ENCODE data around the gene TMEM37. TPM values are rescaled to one million over a fixed set of nuclear protein-coding genes. Genes with fewer than 3 reads are reported as not detected.

The TMEM37 gene
- total and polyA plus RNA-seq, 2 of the 13 experiments (the other 11 are each of a cell fraction or from before 2014, with no cell fraction given), result 37.7 to 115 TPM

GRCh38 chr2:119460076-119460475, 28.4 kb downstream of the TMEM37 start:
- DNase-seq (ENCODE audit: low spot score) (no peak), ATAC-seq (no peak), FAIRE-seq (no peak)
- in situ Hi-C loops (cut with HindIII; ENCODE audit: extremely low pct_ligation_motif_present, low pct_unique_long_range_greater_than_20kb) (no loop called here), intact Hi-C loops (cut with micrococcal nuclease; ENCODE audit: unreplicated experiment) (no loop called here)
- ChIA-PET CTCF (ENCODE audit: low intra/inter-chr PET ratio, low total read pairs) (no interaction called here), POLR2A (interaction anchor here (1.4 kb wide), 1 partner anchor 22 kb away, joined by 3 read pairs; no protein-coding TSS in a partner anchor)
- Histone ChIP-seq H3K79me2 (ENCODE audit: insufficient read depth, low read length) (no peaks in the 10 kb centered on the region), H3K27me3 (ENCODE audit: control insufficient read depth in 1 of 2, insufficient read depth in 2 of 2, low read length in 2 of 2) (peaks cover 1 to 48% of the 10 kb centered on the region in 2 experiments; a peak in 3 of 5 replicates), H3K4me3 (replicated peaks in 1 of 3; ENCODE audit: insufficient read depth in 1 of 3, low read depth in 2 of 3, low read length in 3 of 3) (no peak overlapping the region), H3K9me3 (ENCODE audit: low read length) (no peaks in the 10 kb centered on the region), H3K36me3 (replicated peaks in 1 of 2; ENCODE audit: control insufficient read depth in 1 of 2, insufficient read depth in 2 of 2, low read length in 2 of 2) (no peaks in the 10 kb centered on the region), H3K9ac (ENCODE audit: insufficient read depth, low read depth, low read length) (no peak overlapping the region), H3K27ac (ENCODE audit: extremely low read length, insufficient read depth, low read length) (no peak overlapping the region), H3K4me1 (ENCODE audit: insufficient read depth, low read length) (peaks cover 12% of the 10 kb centered on the region; the same call in 1 of the 2 replicates), H3K4me2 (ENCODE audit: low read depth, low read length) (no peak overlapping the region), H4K20me1 (ENCODE audit: insufficient read depth, low read length) (no peaks in the 10 kb centered on the region), H2AFZ (ENCODE audit: low read length) (no peak overlapping the region)
- BruUV-seq (replicated peaks), result no TSS peak
- TF ChIP-seq KMT2A (CRISPR knock-in tag; IDR thresholded peaks at IDR 0.05) (no peak), ZNF296 (CRISPR knock-in tag; conservative IDR thresholded peaks at IDR 0.05) (no peak), IKZF1 (IDR thresholded peaks at IDR 0.05) (no peak), ZNF672 (CRISPR knock-in tag; IDR thresholded peaks at IDR 0.05) (no peak), ZNF138 (CRISPR knock-in tag; IDR thresholded peaks at IDR 0.05; ENCODE audit: low read depth) (no peak), PHB2 (IDR thresholded peaks at IDR 0.05; ENCODE audit: partially characterized antibody) (no peak), ZNF143 (CRISPR knock-in tag; IDR thresholded peaks at IDR 0.05) (no peak), ZNF570 (CRISPR knock-in tag; IDR thresholded peaks at IDR 0.05; ENCODE audit: borderline replicate concordance) (no peak), ZNF331 (CRISPR knock-in tag; IDR thresholded peaks at IDR 0.05) (no peak), ZNF747 (CRISPR knock-in tag; IDR thresholded peaks at IDR 0.05; ENCODE audit: borderline replicate concordance) (no peak), IRF1 (CRISPR knock-in tag; IDR thresholded peaks at IDR 0.05; ENCODE audit: low read depth) (no peak), ZNF44 (CRISPR knock-in tag; IDR thresholded peaks at IDR 0.05) (no peak), ZNF83 (CRISPR knock-in tag; IDR thresholded peaks at IDR 0.05; ENCODE audit: borderline replicate concordance) (no peak), PRDM10 (CRISPR knock-in tag; IDR thresholded peaks at IDR 0.05; ENCODE audit: low read depth) (no peak), ZSCAN5A (CRISPR knock-in tag; IDR thresholded peaks at IDR 0.05; ENCODE audit: borderline replicate concordance) (no peak)
- 2% methylated on average over 2 of the region's 2 CpGs for WGBS (ENCODE audit: low lambda C conversion rate)

Measured in HepG2 (cell line).